Mucosa of rectum (tissue), 2 donors: ENCODE data around the gene ATP6V1G1.
"Not testable (repeated sequence)": the region's sequence is repeated elsewhere in the genome, so short reads cannot be mapped to it uniquely, and the experiment has no call there.

Experiments used
- H3K27ac ChIP-seq, 2 donors: one replicate each; pipeline ENCODE4 v1.7.0; 2013; ENCODE audit warnings: inconsistent platforms in 2 of 2, low read depth in 2 of 2, low read length in 2 of 2
- H3K27me3 ChIP-seq, 2 donors: one replicate each; pipeline ENCODE4 v1.7.0; 2013; ENCODE audit warnings: low read length in 2 of 2; ENCODE audit not compliant: control insufficient read depth in 2 of 2, insufficient read depth in 2 of 2
- H3K36me3 ChIP-seq, 2 donors: one replicate each; pipeline ENCODE4 v1.7.0; 2013; ENCODE audit warnings: low read length in 2 of 2; ENCODE audit not compliant: control insufficient read depth in 2 of 2, insufficient read depth in 2 of 2
- H3K4me1 ChIP-seq, 2 donors: one replicate each; pipeline ENCODE4 v1.7.0; 2013; ENCODE audit warnings: low read length in 2 of 2, mild to moderate bottlenecking in 1 of 2; ENCODE audit not compliant: control insufficient read depth in 2 of 2, insufficient read depth in 2 of 2
- H3K4me3 ChIP-seq, 2 donors: one replicate each; pipeline ENCODE4 v1.7.0; 2013; ENCODE audit warnings: low read length in 2 of 2
- H3K9ac ChIP-seq, 2 donors: one replicate each; pipeline ENCODE4 v1.7.0; 2013; ENCODE audit warnings: low read length in 2 of 2, low read depth in 1 of 2, mild to moderate bottlenecking in 1 of 2
- H3K9me3 ChIP-seq, 2 donors: one replicate each; pipeline ENCODE4 v1.7.0; 2013; ENCODE audit warnings: low read length in 2 of 2; ENCODE audit not compliant: control insufficient read depth in 2 of 2
- donor health status: healthy.
- donor health status: Normal muscosa, but diverticular disease.

ATP6V1G1 gene

GRCh38 chr9:114576779-114577178, 10.8 kb upstream of the ATP6V1G1 start:
- H3K36me3 ChIP-seq, H3K4me3 ChIP-seq, H3K4me1 ChIP-seq, H3K9me3 ChIP-seq, H3K27ac ChIP-seq, H3K9ac ChIP-seq, H3K27me3 ChIP-seq: not testable (repeated sequence)

GRCh38 chr9:114578134-114578533, 9.4 kb upstream of the ATP6V1G1 start:
- not testable (repeated sequence) for H3K9ac ChIP-seq, H3K27ac ChIP-seq, H3K4me1 ChIP-seq, H3K36me3 ChIP-seq, H3K9me3 ChIP-seq, H3K27me3 ChIP-seq, H3K4me3 ChIP-seq

GRCh38 chr9:114580609-114581193, 6.9 kb upstream of the ATP6V1G1 start:
- H3K4me3 ChIP-seq: no peak overlapping the region
- no peaks in the 10 kb centered on the region for H3K4me1 ChIP-seq
- H3K36me3 ChIP-seq: no peaks in the 10 kb centered on the region
- H3K27ac ChIP-seq: no peak overlapping the region
- no peaks in the 10 kb centered on the region for H3K27me3 ChIP-seq
- no peaks in the 10 kb centered on the region for H3K9me3 ChIP-seq
- no peak overlapping the region for H3K9ac ChIP-seq

DNA sequence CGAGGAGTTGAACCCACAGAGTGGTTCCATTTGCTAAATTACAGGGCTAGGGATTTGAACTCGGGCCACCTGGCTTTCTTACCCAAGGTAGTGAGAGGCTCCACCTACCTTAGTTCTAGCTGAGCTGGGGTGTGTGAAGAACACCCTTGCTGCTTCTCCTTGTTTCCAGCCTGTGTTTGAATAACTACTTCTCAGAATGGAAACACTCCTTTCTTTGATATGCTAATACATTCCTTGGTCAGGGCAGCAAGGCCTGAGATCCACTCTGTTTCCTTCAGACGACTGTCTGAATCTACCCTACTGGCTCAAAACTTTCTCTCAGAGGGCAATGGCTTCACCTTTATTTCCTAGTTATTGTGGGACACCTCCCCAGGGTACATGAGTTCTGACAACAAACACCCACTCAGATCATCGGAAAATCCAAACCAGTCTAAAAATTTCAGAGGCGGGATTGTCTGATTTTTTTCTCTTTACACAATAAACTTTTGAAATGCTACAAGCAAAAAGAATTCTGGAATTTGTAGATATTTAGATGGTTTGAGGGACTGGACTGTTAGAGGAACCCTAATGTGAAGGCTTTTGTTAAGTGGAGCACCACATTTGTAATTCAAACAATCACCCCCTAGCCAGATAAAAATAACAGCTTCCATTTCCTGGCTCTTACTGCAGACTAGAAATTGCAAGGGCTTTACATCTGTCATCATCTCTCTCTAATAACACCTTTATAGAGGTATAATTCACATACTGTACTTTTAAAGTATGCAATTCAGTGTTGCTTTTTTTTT, 4.0 kb upstream of the ATP6V1G1 start:
- no peaks in the 10 kb centered on the region for H3K27me3 ChIP-seq
- H3K9ac ChIP-seq: no peak overlapping the region
- H3K4me1 ChIP-seq: peaks cover 2 to 3% of the 10 kb centered on the region in 2 donors
- H3K36me3 ChIP-seq: no peaks in the 10 kb centered on the region
- no peak overlapping the region for H3K4me3 ChIP-seq
- H3K27ac ChIP-seq: no peak overlapping the region
- no peaks in the 10 kb centered on the region for H3K9me3 ChIP-seq

DNA sequence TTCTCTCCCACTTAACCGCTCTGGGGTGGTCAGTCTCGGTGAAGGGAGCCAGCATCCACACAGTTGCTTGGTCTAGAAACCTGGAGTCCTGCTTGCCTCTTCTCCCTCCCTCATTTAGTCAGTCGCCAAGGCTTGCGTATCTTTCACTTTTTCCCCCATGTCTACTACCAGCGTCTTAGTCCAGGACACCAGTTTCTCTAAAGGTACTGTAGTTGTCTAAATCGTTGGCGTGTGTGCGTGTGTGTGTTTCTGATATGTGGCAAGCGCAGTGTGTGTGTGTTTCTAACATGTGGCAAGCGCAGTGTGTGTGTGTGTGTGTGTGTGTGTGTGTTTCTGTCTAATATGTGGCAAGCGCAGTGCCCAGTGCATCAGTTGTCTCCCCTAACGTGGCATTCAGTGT, 641 bp downstream of the ATP6V1G1 start:
- Histone ChIP-seq H3K27ac (peak overlapping the region; percentile 90 to 95), H3K9me3 (no peaks in the 10 kb centered on the region), H3K27me3 (no peaks in the 10 kb centered on the region), H3K9ac (peak overlapping the region; percentile 99 to 100), H3K36me3 (peaks cover 6 to 9% of the 10 kb centered on the region in 2 donors), H3K4me1 (peaks cover 27 to 29% of the 10 kb centered on the region in 2 donors), H3K4me3 (peak overlapping the region; percentile 96 to 100)

DNA sequence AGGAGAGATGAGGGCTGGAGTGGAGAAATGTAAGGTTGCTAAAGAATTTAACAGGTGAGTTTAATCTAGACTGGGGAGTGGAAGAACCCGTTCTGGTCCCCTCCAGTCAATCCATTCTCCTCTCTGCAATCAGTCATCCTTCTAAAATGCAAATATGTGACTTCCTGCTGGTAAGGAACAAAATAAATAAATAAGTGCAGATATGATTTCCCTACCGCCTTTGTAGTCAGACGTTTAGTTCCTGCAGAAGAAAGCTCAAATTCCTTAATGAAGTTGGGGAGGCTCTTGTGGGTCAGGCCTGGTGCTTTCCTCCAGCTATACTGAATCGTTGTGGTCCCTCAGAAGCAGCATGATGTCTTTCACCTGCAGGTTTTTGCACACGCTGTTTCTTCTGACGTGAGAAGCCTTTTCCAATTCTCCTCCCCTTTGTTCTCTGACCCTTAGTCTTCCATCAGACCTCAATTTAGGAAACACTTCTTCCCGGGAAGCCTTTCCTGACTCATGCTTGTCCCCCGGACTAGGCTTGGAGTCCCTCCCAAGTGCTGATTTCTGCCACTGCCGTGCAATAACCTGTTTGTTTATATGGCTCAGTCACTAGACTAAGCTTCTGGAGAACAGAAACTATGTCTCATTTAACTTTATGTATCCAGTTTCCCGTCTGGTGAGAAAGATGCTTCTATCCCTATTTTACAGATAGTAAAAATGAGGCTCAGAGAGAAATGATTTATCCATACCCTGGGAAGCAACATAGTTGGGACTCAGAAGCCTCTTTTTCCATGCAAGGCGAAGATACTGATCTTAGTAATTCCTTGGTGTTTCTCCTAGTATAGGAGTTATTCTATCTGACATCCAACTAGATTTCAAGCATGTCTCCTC, 1.3 kb downstream of the ATP6V1G1 start:
- Histone ChIP-seq H3K9ac (peak overlapping the region; percentile 99 to 100), H3K4me3 (peak overlapping the region; percentile 96 to 100), H3K9me3 (no peaks in the 10 kb centered on the region), H3K27me3 (no peaks in the 10 kb centered on the region), H3K27ac (peak overlapping the region; percentile 90 to 95), H3K36me3 (peaks cover 9 to 12% of the 10 kb centered on the region in 2 donors), H3K4me1 (peaks cover 27 to 29% of the 10 kb centered on the region in 2 donors)

- peaks cover 27 to 29% of the 10 kb centered on the region in 2 donors for H3K4me1 ChIP-seq
- H3K27me3 ChIP-seq: no peaks in the 10 kb centered on the region
- H3K36me3 ChIP-seq: peaks cover 13 to 24% of the 10 kb centered on the region in 2 donors
- H3K4me3 ChIP-seq: no peak overlapping the region
- no peak overlapping the region for H3K9ac ChIP-seq
- no peaks in the 10 kb centered on the region for H3K9me3 ChIP-seq
- H3K27ac ChIP-seq: no peak overlapping the region
Observed at GRCh38 chr9:114590328-114590727, 2.8 kb downstream of the ATP6V1G1 start.

DNA sequence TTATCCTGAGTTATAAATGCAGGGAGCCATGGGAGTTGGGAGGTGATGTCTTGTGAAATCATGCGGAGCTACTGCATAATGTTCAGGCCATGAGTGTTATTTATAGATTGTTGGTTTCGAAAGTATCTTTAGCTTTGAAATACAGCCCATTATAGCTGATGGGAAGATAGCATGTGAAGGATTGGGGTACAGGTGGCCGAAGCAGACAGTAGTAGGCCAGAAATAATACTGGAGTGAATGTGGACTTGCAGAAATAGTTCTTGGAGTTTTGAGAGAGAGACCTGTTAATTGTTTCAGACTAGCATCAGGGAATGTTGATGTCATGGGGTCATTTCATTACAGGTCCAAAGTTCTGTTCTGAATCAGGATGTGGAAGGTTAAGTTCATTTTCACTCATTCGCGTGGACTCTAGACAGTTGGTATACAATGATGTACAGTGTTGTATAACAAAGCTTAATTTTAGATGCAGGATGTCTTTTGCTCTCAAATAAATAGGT, 3.8 kb downstream of the ATP6V1G1 start:
- Histone ChIP-seq H3K27ac (peak overlapping the region; percentile 69 to 72), H3K9ac (peak overlapping the region in 1 of 2 donors; percentile 63), H3K4me1 (peaks cover 27 to 29% of the 10 kb centered on the region in 2 donors), H3K36me3 (peaks cover 20 to 31% of the 10 kb centered on the region in 2 donors), H3K4me3 (peak overlapping the region in 1 of 2 donors; percentile 23), H3K27me3 (no peaks in the 10 kb centered on the region), H3K9me3 (no peaks in the 10 kb centered on the region)

DNA sequence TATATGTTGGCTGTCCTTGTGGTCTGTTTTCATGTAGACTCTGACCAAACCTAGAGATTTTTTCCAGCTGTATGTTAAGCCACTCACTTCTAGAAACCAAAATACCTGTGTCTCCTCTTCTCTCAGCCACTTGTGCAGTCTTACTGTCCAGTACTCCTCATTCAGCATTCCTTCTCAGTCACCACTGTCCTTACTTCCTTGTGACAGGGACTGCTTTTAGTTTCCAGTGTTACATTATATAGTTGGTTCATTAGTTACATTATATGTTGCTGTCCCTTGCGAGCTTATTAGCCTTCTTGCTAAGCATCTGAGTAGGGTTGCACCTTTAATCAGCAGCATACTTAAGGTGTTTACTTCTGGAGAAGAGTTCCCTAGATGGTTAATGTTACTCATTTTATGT, 4.3 kb downstream of the ATP6V1G1 start:
- Histone ChIP-seq H3K9ac (peak overlapping the region; percentile 23 to 63), H3K27me3 (no peaks in the 10 kb centered on the region), H3K36me3 (peaks cover 24 to 35% of the 10 kb centered on the region in 2 donors), H3K4me3 (peak overlapping the region in 1 of 2 donors; percentile 23), H3K9me3 (no peaks in the 10 kb centered on the region), H3K27ac (peak overlapping the region; percentile 69 to 72), H3K4me1 (peaks cover 27 to 29% of the 10 kb centered on the region in 2 donors)
